Transverse colon (tissue), 4 donors: ENCODE results near the gene LRATD1.
A peak's percentile ranks its signal among the peaks of the same experiment; 100 is the strongest.

Source experiments
- CTCF ChIP-seq, 5 experiments: fragments of 200-600 bp in 3 of 5; fragments of 450-650 bp in 2 of 5; sonication (generic) in 3 of 5; IDR thresholded peaks; 1 replicate in 2 of 5; 2 replicates in 3 of 5; pipeline ENCODE4 v1.5.1; 2016 to 2017; ENCODE audit warnings: antibody characterized with exemption in 5 of 5, inconsistent platforms in 3 of 5, mild to moderate bottlenecking in 2 of 5, moderate library complexity in 1 of 5
- POLR2A ChIP-seq: fragments of 450-650 bp; IDR thresholded peaks from one replicate; pipeline ENCODE4 v1.6.1; 2016; ENCODE audit warnings: antibody characterized with exemption, mild to moderate bottlenecking, moderate library complexity
- POLR2AphosphoS5 ChIP-seq, 3 donors: sonication (generic); formaldehyde crosslinking; IDR thresholded peaks; one replicate each; pipeline ENCODE4 v1.6.1; 2016; ENCODE audit warnings: antibody characterized with exemption in 3 of 3

DNA sequence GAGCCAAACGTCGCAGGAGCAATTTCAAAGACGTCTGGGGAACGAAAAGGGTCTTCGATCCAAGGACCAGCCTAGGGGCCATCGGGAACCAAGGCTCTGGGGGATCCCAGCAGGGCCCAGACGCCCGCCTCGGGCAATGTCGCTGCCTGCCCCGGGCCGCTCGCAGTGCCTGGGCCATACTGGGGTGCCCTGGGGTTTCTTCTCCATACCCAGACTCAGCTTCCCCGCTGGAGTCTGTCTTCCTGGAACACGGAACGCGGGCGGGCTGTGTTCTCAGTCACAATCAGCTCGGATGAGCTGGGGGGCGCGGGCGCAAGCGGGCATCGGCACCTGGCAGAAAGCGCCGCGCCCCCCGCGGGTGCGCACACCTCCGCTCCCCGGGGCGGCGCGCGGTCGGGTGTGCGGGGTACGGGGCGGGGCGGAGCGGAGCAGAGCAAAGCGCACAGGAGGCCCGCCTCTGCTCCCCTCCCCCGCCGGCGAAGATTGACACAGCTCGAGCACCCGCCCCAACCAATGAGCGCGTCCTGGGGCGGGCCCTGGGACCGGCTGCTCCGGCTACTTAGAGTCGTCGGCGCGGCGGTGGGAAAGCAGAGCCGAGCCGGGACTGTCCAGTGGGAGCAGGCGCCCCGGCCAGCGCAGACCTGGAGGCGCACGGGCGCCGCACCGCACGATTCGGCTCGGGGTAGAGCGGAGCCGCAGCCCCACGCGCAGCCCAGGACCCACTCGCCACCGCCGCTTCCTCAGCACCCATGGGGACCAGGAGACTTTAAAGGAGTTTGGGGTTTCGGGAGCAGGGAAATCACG lies at the start of gene LRATD1:
- TF ChIP-seq CTCF (IDR thresholded peaks at IDR 0.05) (no peak), POLR2A (peak; percentile 99), POLR2AphosphoS5 (IDR thresholded peaks at IDR 0.05) (peak; percentile 93 to 98 (median 98))
